Ureter (tissue), 1 donor: Measurements from ENCODE around the gene RAB31. TPM values are rescaled to one million over a fixed set of nuclear protein-coding genes. Genes with fewer than 3 reads are reported as not detected.

ENCODE experiments used
- DNase-seq: peaks from one replicate; pipeline ENCODE4 v3.0.0-alpha.2; 2020; ENCODE audit warnings: low spot score
- total RNA-seq: library from RNA; stranded (reverse); gene quantifications from one replicate; pipeline ENCODE4 v1.2.4, GENCODE V29; 2023
- donor health status: DM: yes; HTN: yes; CAD: no.

The RAB31 gene
- total RNA-seq, 1 donor from 2014 or later, result 46.0 TPM

DNA sequence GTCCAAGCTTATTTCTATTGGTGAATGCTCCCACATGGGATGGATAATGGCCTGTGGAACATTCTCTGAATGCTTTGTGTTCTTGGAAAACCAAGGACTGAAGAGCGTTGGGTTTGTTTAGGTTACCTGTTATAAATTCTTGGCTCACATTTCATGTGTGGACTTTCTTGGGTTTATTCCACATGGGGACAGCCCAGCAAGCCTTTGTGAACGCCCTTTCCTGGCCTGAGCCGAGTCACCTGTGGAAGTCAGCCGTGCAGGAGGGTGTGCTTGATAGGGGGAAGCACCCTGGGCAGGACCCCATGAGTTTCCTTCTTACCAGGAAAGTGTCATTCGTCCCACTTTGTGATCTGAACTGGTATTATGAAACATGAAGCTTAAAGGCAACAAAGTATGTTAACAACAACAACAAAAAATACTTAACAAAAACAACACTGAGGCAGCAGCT, 4.1 kb downstream of the RAB31 start:
- DNase-seq, result no peak

DNA sequence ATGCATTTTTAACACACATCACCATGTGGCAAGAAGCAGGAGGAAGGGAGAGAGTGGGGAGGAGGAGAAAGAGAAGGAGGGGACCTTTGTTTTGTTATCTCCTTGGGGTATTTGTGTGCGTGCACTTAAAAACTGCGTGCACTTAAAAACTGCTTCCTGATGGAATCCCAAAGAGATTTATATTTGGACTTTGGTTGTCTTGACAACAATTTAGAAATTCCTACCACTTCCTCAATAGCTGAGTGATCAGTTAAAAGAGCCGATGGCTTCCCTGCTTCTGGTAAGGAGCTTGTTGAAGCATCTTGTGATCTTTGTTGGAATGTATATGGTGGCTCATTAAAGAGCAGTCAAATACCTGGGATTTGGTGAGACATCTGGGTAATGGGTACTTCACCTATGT, 4.5 kb downstream of the RAB31 start:
- no peak for DNase-seq

DNA sequence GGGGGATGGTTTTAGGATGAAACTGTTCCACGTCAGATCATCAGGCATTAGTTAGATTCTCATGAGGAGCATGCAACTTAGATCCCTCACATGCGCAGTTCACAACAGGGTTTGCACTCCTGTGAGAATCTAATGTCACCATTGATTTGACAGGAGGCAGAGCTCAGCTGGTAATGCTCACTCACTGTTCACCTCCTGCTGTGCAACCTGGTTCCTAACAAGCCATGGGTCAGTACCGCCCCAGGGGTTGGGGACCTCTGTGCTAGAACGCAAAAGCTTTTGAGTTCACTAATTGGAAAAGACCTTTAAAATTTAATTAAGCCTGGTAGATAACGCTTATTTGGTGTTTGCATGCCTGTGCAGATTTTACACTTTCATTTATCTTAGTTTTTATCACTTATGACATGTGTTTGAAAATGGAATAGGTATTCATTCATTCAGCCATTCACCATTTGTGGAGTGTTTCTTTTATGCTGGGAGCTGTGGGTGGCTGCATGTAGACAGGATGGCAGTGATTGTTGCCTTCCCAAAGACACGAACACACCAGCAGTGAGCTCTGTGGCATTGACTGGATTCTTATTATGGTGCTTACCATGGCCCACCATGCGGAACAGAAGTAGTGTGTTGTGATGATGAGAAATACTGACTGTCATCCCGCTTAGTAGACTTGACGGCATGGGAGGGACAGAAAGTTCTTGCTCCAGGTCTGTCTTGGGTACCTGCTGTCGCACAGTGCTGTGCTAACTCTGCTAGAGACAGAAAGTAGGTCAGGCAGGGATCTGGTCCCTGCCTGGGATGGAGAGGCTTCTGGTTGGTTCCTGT, 6.4 kb downstream of the RAB31 start:
- DNase-seq, result no peak

DNA sequence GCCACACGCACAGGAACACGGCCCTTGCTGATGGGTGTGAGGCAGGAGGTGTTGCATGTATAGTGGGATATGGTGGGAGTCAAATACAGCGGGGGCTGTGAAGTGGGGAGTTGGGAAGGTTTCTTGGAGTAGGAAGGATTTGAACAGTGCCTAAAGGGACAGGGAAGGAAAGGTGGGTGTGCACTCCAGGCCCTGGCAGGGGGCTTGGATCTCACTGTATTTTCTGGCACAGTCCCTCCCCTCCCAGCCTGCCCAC, 6.9 kb downstream of the RAB31 start:
- no peak for DNase-seq

DNA sequence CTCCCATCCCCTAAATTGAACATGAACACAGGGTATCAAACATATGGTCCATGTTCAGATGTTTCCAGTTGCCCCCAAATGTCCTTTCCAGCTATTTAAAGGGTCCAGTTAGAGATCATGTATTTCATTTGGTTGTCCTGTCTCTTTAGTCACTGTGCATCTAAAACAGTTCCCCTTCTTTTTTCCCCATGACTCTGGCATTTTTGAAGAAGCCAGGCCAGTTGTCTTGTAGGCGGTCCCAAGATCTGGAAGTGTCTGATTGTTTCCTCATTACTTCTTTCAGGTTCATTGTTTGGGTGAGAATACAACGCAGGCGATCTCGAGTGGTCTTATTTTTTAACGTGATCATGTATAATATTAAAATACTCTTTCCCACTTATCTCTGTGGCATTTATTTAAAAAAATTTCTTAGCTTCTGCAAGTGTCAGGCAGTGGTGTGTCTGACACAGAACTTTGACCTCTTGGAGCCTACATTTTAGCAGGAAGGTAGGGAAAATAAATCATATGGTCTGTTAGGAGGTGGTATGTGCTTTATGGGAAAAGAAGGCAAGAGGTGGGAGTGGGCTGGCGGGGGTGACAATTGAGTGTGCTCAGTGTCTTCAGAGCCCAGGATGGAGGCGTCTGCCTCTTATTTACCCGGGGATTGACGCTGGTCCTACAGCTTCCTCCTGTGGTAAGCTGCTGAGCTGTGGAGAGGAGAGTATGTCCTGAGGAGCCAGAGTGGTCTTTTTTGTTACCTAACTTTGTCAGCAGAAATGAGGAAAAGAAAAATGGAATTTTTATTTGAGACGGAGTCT, 8.1 kb downstream of the RAB31 start:
- no peak for DNase-seq

DNA sequence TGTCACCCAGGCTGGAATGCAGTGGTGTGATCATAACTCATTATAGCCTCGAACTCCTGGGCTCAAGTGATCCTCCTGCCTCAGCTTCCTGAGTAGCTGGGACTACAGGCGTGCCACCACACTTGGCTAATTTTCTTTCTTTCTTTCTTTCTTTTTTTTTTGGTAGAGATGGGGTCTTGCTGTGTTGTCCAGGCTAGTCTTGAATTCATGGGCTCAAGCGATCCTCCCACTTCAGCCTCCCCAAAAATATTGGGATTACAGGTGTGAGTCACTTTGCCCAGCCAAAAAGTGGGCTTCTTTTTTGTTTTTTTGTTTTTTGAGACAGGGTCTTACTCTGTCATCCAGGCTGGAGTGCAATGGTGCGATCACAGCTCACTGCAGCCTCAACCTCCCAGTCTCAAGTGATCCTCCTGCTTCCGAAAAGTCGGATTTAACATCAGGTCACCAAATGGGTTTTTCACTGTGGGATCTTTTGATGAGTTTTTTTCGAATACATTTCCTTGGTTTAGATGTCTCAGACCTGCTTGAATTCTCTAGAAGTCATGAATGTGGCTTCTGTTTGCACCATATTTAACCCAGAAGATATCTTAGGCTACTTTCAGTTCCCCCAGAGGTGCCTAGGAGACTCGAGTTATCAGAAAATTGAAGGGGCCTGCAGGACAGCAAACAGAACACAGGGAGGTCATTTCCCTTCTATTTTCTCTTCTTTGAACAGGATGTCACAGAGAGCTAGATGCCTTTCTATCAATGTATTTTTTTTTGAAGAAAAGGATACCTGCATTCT, 8.9 kb downstream of the RAB31 start:
- DNase-seq, result no peak

DNA sequence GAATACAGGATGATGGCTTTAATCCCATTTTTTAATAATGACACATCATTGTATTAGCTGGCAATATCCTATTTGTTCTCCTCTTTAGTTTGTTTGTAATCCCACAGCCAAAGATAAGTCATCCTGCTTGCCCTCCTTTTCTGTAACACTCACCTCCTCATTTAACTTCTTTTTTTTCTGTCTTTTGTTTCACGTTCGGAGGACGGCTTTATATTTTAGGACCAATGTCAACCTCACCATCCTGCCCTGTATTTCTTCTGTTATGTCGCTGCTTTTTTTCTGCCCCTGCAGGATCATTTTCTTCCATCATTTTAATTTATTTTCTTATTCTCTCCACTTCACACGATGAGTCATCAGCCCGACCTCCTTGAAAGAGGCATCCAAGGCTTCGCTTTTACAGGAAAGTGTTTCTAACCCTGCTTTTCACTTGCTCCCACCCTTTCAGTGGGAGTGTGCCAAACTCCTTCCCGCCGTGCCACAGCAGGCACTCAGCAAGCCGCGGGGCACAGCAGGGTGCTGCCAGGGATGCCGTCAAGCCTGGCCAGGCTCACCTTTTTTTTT, 11.4 kb downstream of the RAB31 start:
- DNase-seq, result no peak

DNA sequence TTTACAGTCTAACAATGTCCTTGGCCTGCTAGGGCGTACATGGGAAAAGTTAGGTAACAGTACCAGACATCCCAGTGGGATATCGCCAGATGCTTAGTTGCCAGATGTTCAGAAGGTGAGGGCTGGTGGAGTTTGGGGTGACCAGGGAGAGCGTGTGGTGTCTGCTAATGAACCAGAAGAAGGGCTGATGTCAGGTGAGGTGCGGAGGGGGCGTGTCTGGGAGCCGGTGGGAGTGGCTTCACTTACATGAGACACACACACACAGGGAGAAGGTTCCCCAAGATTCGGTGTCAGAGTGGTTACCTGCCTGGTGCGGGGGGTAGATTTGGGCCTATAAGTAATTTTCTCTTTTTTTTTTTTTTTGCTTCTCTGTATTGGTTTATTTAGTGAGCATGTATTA, 12.2 kb downstream of the RAB31 start:
- DNase-seq, result no peak

DNA sequence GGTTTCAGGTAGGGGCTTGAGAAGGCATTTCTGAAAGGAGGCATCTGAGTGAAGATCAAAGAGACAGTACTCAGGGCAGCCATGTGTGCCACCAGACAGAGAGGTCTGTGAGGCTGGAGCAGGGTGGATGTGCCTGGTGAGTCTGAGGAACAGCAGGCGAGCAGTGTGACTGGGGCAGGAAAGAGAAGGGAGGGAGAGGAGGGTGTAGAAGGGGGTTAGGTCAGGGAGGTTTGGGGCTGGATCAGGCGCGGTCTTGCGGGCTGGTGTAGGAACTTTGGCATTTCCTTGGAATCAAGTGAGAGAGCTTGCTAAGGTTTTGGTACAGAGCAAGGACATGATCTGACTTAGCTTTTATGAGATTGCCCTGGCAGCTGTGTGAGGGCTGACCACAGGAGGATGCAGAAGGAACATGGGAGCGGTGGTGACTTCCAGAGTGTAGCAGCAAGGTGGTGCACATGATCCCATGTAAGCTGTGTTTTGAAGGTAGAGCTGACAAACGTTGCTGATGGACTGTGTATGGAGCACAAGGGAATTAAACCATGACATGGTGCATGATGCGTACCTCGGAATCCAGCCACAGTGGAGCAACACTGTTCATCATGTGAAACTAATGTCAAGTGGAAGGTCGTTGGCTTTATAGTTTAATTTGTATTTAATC, 13.9 kb downstream of the RAB31 start:
- DNase-seq, result peak; percentile 22

DNA sequence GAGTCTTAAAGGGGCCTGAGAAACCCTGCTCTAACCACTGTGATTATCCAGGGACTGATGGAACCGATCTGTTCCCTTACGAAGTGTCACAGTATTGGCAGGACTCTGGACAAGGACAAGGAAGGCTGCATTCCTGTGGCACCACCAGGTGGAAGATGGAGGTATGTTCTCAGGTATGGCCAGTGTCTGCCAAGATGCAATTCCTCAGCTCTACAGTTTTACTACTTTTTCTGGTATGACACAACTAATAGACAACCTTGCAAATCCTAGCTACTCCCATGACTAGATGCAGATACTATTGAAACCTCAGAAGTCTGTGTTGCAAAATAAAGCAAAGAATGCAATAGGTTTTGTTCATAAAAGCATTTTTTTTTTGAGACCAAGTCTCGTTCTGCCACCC, 14.6 kb downstream of the RAB31 start:
- DNase-seq, result peak; percentile 52

DNA sequence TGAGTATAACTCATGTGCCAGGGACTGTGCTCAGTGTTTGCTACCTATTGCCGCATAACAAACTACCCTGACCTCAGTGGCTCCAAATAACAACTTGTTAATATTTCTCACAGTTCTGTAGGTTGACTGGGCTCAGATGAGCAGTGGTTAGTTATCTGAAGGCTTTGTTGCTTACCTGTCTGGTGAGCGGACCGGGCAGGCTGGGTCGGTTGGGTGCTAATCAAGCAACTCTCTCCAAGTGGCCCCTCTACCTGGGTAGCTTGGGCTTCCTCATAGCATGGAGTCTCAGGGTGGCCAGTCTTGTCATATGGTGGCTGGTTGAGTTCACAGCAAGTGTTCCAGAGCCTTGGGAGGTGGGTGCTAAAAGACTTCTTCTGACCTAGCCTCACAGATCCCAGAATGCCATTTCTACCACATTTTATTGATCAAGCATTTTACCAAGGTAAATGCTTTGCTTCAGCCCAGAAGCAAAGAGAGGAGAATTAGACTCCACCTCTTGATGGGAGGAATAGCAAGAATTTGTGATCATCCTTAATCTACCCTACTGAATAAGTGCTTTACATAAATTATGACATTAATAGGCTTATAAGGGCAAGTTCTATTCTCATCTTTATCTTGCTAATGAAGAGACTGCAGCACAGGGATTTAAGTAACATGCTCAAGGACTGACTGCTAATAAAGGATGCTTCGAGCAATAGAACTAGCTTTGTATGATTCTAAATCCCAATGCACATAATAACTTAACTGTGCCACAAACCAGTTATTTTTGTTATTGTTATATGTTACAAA, 16.9 kb downstream of the RAB31 start:
- DNase-seq, result no peak

DNA sequence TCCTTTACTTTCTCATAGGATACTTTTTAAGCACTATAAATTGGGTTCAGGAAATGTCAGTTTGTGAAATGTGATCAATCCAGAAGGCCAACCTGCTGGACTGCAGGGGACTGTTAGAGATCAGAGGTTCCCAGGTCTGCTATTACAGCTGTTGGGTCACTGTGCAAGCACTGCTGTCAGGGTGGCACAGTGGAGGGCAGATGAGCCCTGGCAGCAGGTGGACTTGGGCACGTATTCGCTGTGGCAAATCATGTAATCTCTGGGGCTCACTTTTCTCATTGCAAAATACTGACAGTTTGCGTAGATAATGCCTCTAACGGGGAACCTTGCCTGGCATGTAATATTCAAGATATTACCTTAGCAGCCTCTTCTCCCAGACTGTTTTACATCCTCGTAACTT, 18.1 kb downstream of the RAB31 start:
- DNase-seq, result no peak

DNA sequence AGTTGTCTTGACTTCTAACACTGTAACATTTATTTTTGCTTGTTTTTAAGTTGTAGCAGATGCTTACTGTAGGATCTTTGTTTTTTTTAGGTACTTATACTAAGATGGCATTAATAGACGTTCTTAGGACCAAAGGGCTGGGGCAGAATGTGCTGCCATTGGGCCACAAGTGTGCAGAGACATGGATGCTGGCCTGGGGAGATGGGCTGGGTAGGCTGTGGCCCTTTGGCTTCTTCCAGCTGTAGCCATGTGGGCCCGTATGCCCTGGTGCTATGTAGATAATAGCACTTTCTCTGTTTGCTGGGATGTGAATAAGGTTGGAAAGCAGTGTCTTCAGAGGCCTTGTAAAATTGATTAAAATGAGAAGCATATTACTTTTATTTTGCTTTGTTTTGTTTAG, 18.8 kb downstream of the RAB31 start:
- no peak for DNase-seq

DNA sequence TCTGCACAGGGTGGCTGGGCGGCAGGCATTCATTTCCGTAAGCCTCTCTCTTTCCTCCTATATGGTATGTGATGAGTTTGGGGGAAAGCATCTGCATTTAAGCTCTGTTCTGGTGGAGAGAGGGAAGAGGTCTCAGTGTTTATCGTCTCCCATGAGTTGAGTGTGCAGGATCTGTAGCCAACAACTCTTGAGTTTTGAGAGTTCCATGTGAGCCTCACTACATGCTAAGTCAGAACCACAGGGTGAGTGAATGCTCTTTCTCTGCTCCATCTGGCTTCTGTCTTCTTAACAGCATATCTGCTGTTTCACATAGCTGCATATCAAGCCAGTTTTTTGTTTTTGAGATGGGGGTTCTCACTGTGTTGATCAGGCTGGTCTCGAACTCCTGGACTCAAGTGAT, 22.7 kb downstream of the RAB31 start:
- peak; percentile 12 for DNase-seq

DNA sequence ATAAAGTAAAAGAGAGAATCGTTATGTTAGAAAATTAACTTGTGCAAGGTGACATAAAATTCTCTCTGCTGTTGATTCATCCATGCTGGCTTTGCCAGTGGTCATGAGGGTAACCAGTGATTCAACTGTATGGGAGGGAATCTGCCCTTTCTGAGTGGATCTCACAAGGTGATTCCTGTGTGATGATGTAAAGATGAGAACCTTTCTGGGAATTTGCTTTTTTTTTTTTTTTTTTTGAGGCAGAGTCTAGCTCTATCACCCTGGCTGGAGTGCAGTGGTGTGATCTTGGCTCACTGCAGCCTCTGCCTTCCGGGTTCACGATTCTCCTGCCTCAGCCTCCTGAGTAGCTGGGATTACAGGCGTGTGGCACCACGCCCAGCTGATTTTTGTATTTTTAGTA, 23.3 kb downstream of the RAB31 start:
- DNase-seq, result peak; percentile 6

DNA sequence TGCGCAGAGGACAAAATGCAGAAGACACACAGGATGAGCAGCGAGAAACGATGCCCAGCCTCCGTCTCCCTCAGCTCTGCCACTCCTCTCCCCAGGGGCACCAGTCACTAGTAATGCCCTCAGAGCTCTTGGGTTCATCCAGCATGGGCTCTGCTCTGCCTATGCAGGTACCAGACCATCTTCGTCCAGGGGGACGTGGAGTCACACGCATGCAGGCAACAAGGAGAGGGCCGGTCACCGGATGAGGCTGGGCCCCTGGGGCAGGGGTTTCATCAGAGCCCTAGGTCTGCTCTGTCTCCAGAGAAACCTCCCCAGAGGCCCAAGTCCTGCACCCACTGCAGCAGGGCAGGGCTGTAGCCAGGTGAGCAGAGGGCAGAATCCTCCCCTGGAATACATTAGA, 23.9 kb downstream of the RAB31 start:
- DNase-seq, result peak; percentile 24

DNA sequence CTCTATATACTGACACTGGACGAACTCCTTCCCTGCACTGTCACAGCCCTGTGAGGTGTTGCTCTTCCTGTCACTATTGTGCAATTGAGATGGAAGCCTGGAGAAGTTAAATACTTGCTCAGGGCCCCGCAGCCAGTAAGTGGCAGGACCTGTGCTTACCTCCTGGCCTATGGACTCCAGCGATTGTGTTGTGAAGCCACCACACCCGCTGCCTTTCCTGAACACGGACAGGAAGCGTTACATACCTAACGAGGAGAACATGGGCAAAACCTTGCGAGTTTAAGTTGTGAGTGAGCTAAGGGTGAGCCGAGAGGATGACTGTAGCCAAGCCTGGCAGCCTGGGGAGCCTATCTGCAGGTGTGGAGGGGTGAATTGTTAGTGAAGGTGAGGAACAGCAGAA, 26.1 kb downstream of the RAB31 start:
- DNase-seq, result peak; percentile 57

DNA sequence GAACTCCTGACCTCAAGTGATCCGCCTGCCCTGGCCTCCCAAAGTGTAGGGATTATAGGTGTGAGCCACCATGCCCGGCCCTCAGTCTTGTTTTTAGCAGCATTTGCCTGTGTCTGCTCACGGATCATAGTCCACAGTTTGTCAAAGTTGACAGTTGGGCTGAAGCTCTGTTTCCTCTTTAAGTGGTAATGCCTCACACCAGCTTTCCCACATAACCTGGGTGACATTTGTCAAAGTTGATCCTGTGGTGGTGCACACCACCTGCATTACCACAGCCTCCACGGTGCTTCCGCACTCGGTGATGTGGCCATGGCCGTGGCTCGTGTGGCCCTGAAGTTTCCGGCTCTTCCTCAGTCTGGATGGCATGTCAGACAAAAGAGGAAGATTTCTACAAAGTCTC, 27.1 kb downstream of the RAB31 start:
- peak; percentile 17 for DNase-seq

DNA sequence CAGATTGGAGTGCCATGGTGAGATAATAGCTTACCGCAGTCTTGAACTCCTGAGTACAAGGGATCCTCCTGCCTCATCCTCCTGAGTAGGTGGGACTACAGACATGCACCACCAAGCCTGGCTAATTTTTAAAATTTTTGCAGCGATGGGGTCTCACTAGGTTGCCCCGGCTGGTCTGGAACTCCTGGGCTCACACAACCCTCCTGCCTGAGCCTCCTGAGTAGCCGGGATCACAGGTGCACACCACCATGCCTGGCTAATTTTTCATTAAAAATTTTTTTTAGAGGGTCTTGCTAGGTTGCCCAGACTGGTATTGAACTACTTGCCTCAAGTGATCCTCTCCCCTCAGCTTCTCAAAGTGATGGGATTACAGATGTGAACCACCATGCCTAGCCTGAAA, 27.8 kb downstream of the RAB31 start:
- peak; percentile 22 for DNase-seq

DNA sequence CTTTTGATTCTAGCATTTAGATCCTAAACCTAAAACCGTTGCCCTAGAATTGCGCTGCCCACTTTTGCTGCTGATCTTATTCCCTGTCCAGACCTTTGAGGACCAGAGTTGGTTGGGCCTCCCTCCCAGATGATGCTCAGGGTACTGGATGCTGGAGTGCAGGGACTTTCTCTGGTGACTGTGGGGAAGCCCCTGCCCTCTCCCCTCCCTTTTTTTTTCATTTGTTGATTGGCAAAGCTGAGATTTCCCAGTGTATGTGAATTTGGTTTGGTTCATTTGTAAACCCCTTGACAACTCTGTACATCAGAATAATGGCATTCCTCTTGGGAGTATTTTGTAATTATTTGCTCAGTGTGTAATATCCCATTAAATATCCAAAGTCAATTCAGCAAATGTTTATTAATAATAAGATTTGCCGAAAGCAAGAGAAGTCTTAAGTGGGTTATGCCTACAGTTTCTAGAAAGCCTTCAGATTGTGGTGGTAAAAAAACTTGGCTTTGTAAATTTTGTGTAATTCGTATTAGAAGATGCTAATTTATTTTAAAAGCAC, 28.3 kb downstream of the RAB31 start:
- peak; percentile 19 for DNase-seq

DNA sequence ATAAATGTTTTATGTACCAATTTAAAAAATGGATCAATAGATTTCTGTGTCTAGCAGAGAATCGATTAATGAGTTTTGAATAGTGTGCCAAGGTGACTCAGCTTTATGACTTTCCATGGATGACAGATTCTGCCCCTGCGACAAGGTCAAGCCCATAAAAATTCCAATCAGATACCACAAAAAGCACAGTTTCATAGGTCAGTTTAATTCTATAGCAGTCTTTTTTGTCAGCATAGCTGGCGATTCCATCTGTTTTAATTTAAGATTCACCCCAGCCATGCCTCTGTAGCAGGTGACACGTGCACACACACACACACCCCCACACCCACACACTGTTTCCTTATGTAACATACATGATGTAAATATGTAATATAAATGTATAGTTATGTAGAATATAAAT, 28.9 kb downstream of the RAB31 start:
- DNase-seq, result peak; percentile 25
